H9 (cell line): ENCODE results near the gene NPAS3. TPM values are rescaled to one million over a fixed set of nuclear protein-coding genes. Genes with fewer than 3 reads are reported as not detected.

Source experiments
- DNase-seq: peaks from one replicate; pipeline ENCODE4 v3.0.0-alpha.2; 2017
- H2AFZ ChIP-seq: one replicate; pipeline ENCODE4 v1.6.1; 2013; ENCODE audit warnings: mild to moderate bottlenecking, low read length, control low read depth, moderate library complexity
- H2AK5ac ChIP-seq: 2 replicates; pipeline ENCODE4 v1.6.1; 2013; ENCODE audit warnings: low read length, control low read depth, mixed read lengths; ENCODE audit not compliant: insufficient read length
- H2BK120ac ChIP-seq: one replicate; pipeline ENCODE4 v1.6.1; 2013; ENCODE audit warnings: low read depth, mild to moderate bottlenecking, low read length, control low read depth, inconsistent platforms; ENCODE audit not compliant: poor library complexity, severe bottlenecking
- H2BK12ac ChIP-seq: 2 replicates; pipeline ENCODE4 v1.6.1; 2013; ENCODE audit warnings: low read length, control low read depth, mixed read lengths, low read depth; ENCODE audit not compliant: insufficient read length
- H2BK15ac ChIP-seq: 2 replicates; pipeline ENCODE4 v1.6.1; 2013; ENCODE audit warnings: low read depth, low read length, control low read depth
- H2BK20ac ChIP-seq: one replicate; pipeline ENCODE4 v1.6.1; 2013; ENCODE audit warnings: low read depth, mild to moderate bottlenecking, low read length, control low read depth, inconsistent platforms; ENCODE audit not compliant: poor library complexity, severe bottlenecking
- H2BK5ac ChIP-seq: 2 replicates; pipeline ENCODE4 v1.6.1; 2013; ENCODE audit warnings: low read length, control low read depth, mixed read lengths; ENCODE audit not compliant: insufficient read length
- H3K14ac ChIP-seq: 2 replicates; pipeline ENCODE4 v1.6.1; 2013; ENCODE audit warnings: low read length, control low read depth; ENCODE audit not compliant: insufficient read depth
- H3K18ac ChIP-seq: 2 replicates; pipeline ENCODE4 v1.6.1; 2013; ENCODE audit warnings: low read depth, mild to moderate bottlenecking, mixed read lengths, low read length, control low read depth; ENCODE audit not compliant: insufficient read length
- H3K23ac ChIP-seq: 2 replicates; pipeline ENCODE4 v1.6.1; 2013; ENCODE audit warnings: low read length, control low read depth, mixed read lengths, low read depth; ENCODE audit not compliant: insufficient read length
- H3K23me2 ChIP-seq: 2 replicates; pipeline ENCODE4 v1.6.1; 2013; ENCODE audit warnings: low read depth, mild to moderate bottlenecking, mixed read lengths, low read length, control low read depth; ENCODE audit not compliant: insufficient read length, poor library complexity, severe bottlenecking
- H3K27ac ChIP-seq: 2 replicates; pipeline ENCODE4 v1.5.1; 2013; ENCODE audit warnings: low read length, control low read depth, mixed read lengths, low read depth; ENCODE audit not compliant: insufficient read length
- H3K27me3 ChIP-seq: 2 replicates; pipeline ENCODE4 v1.6.1; 2013; ENCODE audit warnings: low read length, control low read depth, inconsistent platforms; ENCODE audit not compliant: insufficient read depth
- H3K4ac ChIP-seq: 2 replicates; pipeline ENCODE4 v1.6.1; 2013; ENCODE audit warnings: low read depth, mild to moderate bottlenecking, control low read depth, inconsistent platforms, low read length, moderate library complexity
- H3K4me1 ChIP-seq: 2 replicates; pipeline ENCODE4 v1.6.1; 2013; ENCODE audit warnings: low read length, control low read depth, inconsistent platforms; ENCODE audit not compliant: insufficient read depth
- H3K4me2 ChIP-seq: 2 replicates; pipeline ENCODE4 v1.6.1; 2013; ENCODE audit warnings: low read length, control low read depth, mixed read lengths; ENCODE audit not compliant: insufficient read length, insufficient read depth
- H3K56ac ChIP-seq: 2 replicates; pipeline ENCODE4 v1.6.1; 2013; ENCODE audit warnings: low read depth, mild to moderate bottlenecking, mixed read lengths, low read length, control low read depth; ENCODE audit not compliant: insufficient read length
- H3K79me1 ChIP-seq: 2 replicates; pipeline ENCODE4 v1.6.1; 2013; ENCODE audit warnings: low read depth, mild to moderate bottlenecking, moderate library complexity, low read length, control low read depth, inconsistent platforms; ENCODE audit not compliant: insufficient read depth, poor library complexity, severe bottlenecking
- H3K79me2 ChIP-seq: 2 replicates; pipeline ENCODE4 v1.6.1; 2013; ENCODE audit warnings: low read length, control low read depth, inconsistent platforms; ENCODE audit not compliant: insufficient read depth
- H3K9ac ChIP-seq: 2 replicates; pipeline ENCODE4 v1.6.1; 2013; ENCODE audit warnings: low read length, control low read depth, mixed read lengths; ENCODE audit not compliant: insufficient read length; ENCODE audit errors: extremely low read depth
- H3K9me3 ChIP-seq: one replicate; pipeline ENCODE4 v1.6.1; 2013; ENCODE audit warnings: low read depth, low read length, inconsistent platforms; ENCODE audit not compliant: control insufficient read depth
- H3T11ph ChIP-seq: one replicate; pipeline ENCODE4 v1.6.1; 2013; ENCODE audit warnings: mild to moderate bottlenecking, low read length, control low read depth, inconsistent platforms
- H4K20me1 ChIP-seq: one replicate; pipeline ENCODE4 v1.6.1; 2013; ENCODE audit not compliant: control insufficient read depth, insufficient read length, insufficient read depth
- H4K5ac ChIP-seq: 2 replicates; pipeline ENCODE4 v1.6.1; 2013; ENCODE audit warnings: low read depth, mild to moderate bottlenecking, mixed read lengths, low read length, control low read depth; ENCODE audit not compliant: insufficient read length
- H4K8ac ChIP-seq: replicated peaks from 2 replicates; pipeline ENCODE4 v1.6.1; 2013; ENCODE audit warnings: low read length, control low read depth, mixed read lengths, low read depth; ENCODE audit not compliant: insufficient read length
- H4K91ac ChIP-seq: 2 replicates; pipeline ENCODE4 v1.6.1; 2013; ENCODE audit warnings: low read depth, mild to moderate bottlenecking, moderate library complexity, mixed read lengths, low read length, control low read depth; ENCODE audit not compliant: insufficient read length
- H3K27ac Mint-ChIP-seq, 3 experiments: 2 replicates in 2 of 3; 3 replicates in 1 of 3; pipeline ENCODE4 v1.8.0; 2020 to 2021; ENCODE audit warnings: mixed read lengths in 3 of 3, mild to moderate bottlenecking in 1 of 3, moderate library complexity in 1 of 3
- H3K27me3 Mint-ChIP-seq: 2 replicates; pipeline ENCODE4 v1.8.0; 2021; ENCODE audit warnings: low read depth, mild to moderate bottlenecking, moderate library complexity, mixed read lengths
- H3K36me3 Mint-ChIP-seq, 3 experiments: 2 replicates in 2 of 3; 3 replicates in 1 of 3; pipeline ENCODE4 v1.8.0; 2020 to 2021; ENCODE audit warnings: low read depth in 3 of 3, mixed read lengths in 3 of 3; ENCODE audit not compliant: insufficient read depth in 1 of 3
- H3K4me1 Mint-ChIP-seq, 2 experiments: 2 replicates each; pipeline ENCODE4 v1.8.0; 2020; ENCODE audit warnings: mixed read lengths in 2 of 2
- H3K4me3 Mint-ChIP-seq, 2 experiments: 2 replicates in 1 of 2; 3 replicates in 1 of 2; pipeline ENCODE4 v1.8.0; 2020 to 2021; ENCODE audit warnings: mild to moderate bottlenecking in 2 of 2, mixed read lengths in 2 of 2, moderate library complexity in 1 of 2
- H3K9me3 Mint-ChIP-seq, 2 experiments: 2 replicates in 1 of 2; 3 replicates in 1 of 2; pipeline ENCODE4 v1.8.0; 2020; ENCODE audit warnings: mild to moderate bottlenecking in 2 of 2, mixed read lengths in 2 of 2, moderate library complexity in 1 of 2
- WGBS: extraction: QIAGEN DNeasy Blood & Tissue Kit; methylation state at CpG from one replicate; pipeline ENCODE4 v1.1.7; 2013; ENCODE audit warnings: missing lambda C conversion rate, low lambda C conversion rate, mixed read lengths; ENCODE audit not compliant: insufficient read length; ENCODE audit errors: extremely low coverage; 5-methylcytosine and 5-hydroxymethylcytosine counted together
- total RNA-seq: library from RNA; stranded (reverse); gene quantifications from 2 replicates; pipeline ENCODE4 v1.2.1, GENCODE V29; 2021
- TF ChIP-seq, protein P1 (sequence below): fragments of 200-600 bp; sonication (generic); conservative IDR thresholded peaks from 3 replicates; pipeline ENCODE4 v1.8.0; 2021; ENCODE audit warnings: antibody characterized with exemption, mild to moderate bottlenecking

Gene NPAS3
- total RNA-seq, 1 experiment from 2014 or later = 0.17 TPM

DNA sequence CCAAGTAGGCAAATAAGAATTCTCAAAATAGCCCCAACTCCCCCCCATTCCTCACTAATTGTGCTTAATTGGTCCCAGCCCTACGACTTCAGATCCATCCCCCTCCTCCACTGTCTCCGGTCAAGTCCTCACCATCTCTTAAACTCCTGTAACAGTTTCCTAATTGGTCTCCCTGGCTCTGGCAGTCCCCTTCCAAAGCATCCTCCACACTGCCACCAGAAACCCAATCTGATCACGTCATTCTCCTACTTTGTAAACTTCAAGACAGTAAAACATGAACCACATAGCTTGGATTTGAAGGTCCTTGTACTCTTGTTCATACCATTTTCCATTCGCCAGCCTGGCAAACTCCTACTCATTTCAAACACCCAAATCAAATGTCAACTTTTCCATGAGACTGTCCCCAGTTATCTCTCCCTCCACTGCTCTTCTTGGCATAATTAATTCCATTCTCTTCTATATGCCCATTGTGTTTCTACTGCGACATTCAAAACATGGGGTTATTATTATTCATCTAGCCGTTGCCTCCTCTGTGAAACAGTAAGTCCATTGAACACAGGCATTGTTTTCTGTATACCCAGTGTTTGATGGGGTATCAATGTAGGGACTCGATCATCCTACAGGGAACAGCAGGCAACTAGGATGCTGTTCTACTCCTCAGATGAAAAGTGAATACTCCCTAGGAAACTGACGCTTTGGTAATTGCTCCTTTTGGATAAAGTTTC lies 907.6 kb downstream of the NPAS3 start:
- Histone ChIP-seq H3K23ac (no peak overlapping the region), H3K56ac (no peak overlapping the region), H3K18ac (no peak overlapping the region), H2AK5ac (no peak overlapping the region), H2BK120ac (no peak overlapping the region), H3K4me2 (no peak overlapping the region), H3K27ac (no peak overlapping the region), H4K8ac (no peak overlapping the region), H3K14ac (no peak overlapping the region), H3T11ph (no peak overlapping the region), H3K27me3 (no peaks in the 10 kb centered on the region), H2BK5ac (no peak overlapping the region), H4K91ac (no peak overlapping the region), H2BK20ac (no peak overlapping the region), H3K79me2 (no peaks in the 10 kb centered on the region), H4K20me1 (no peaks in the 10 kb centered on the region), H4K5ac (no peak overlapping the region), H3K9me3 (no peaks in the 10 kb centered on the region), H3K23me2 (no peaks in the 10 kb centered on the region), H3K4me1 (peaks cover 2% of the 10 kb centered on the region; the same call in 1 of the 2 replicates), H3K9ac (no peak overlapping the region), H2BK12ac (no peak overlapping the region), H3K4ac (no peak overlapping the region), H2BK15ac (no peak overlapping the region), H3K79me1 (no peaks in the 10 kb centered on the region), H2AFZ (no peak overlapping the region)
- no CpG with 5 or more reads among the region's 8 CpGs for WGBS
- H3K27ac Mint-ChIP-seq = no peak overlapping the region; a peak in 1 of 7 replicates
- H3K9me3 Mint-ChIP-seq = no peaks in the 10 kb centered on the region
- H3K27me3 Mint-ChIP-seq = no peaks in the 10 kb centered on the region
- no peaks in the 10 kb centered on the region for H3K36me3 Mint-ChIP-seq
- no peak overlapping the region for H3K4me3 Mint-ChIP-seq
- peaks cover 19 to 20% of the 10 kb centered on the region in 2 experiments for H3K4me1 Mint-ChIP-seq
- TF ChIP-seq, protein P1, sequence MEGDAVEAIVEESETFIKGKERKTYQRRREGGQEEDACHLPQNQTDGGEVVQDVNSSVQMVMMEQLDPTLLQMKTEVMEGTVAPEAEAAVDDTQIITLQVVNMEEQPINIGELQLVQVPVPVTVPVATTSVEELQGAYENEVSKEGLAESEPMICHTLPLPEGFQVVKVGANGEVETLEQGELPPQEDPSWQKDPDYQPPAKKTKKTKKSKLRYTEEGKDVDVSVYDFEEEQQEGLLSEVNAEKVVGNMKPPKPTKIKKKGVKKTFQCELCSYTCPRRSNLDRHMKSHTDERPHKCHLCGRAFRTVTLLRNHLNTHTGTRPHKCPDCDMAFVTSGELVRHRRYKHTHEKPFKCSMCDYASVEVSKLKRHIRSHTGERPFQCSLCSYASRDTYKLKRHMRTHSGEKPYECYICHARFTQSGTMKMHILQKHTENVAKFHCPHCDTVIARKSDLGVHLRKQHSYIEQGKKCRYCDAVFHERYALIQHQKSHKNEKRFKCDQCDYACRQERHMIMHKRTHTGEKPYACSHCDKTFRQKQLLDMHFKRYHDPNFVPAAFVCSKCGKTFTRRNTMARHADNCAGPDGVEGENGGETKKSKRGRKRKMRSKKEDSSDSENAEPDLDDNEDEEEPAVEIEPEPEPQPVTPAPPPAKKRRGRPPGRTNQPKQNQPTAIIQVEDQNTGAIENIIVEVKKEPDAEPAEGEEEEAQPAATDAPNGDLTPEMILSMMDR = no peak
- DNase-seq = no peak
